Panc1 (cell line): ENCODE data around the gene SLCO4A1. TPM values are rescaled to one million over a fixed set of nuclear protein-coding genes. Genes with fewer than 3 reads are reported as not detected.
A peak's percentile ranks its signal among the peaks of the same experiment; 100 is the strongest.

Source experiments
- ATAC-seq: fragments of 200-7000 bp; cut with Tn5 transposase; 2 replicates; pipeline ENCODE4 v1.9.1; 2020; ENCODE audit warnings: mild to moderate bottlenecking, moderate library complexity
- BruUV-seq: library from RNA; stranded (reverse); fragments of 400-500 nt; replicated peaks from 2 replicates; lab custom pipeline; 2021; lab: Mats Ljungman, UMichigan
- CTCF ChIA-PET: fragments of 300-600 bp; sonication (Branson Sonifier 250); formaldehyde crosslinking; loops from one replicate; lab custom pipeline; 2022; ENCODE audit warnings: antibody characterized with exemption; lab: Charles Lee
- POLR2A ChIA-PET: fragments of 300-600 bp; sonication (Branson Sonifier 250); formaldehyde crosslinking; loops from one replicate; lab custom pipeline; 2022; ENCODE audit warnings: antibody characterized with exemption; lab: Charles Lee
- DNase-seq: peaks from one replicate; pipeline ENCODE4 v3.0.0-alpha.2; 2010; ENCODE audit warnings: low read depth, low spot score
- H3K27ac ChIP-seq: 2 replicates; pipeline ENCODE4 v1.5.1; 2011; ENCODE audit warnings: mild to moderate bottlenecking, low read length, inconsistent platforms
- H3K27me3 ChIP-seq: fragments of 200-500 bp; sonication (Bioruptor generic); 2 replicates; pipeline ENCODE4 v1.6.0; 2014; ENCODE audit warnings: low read length, inconsistent platforms; ENCODE audit not compliant: control insufficient read depth, insufficient read depth
- H3K36me3 ChIP-seq: fragments of 200-500 bp; sonication (Bioruptor generic); 2 replicates; pipeline ENCODE4 v1.5.1; 2014; ENCODE audit warnings: inconsistent platforms, mild to moderate bottlenecking, low read length, moderate library complexity; ENCODE audit not compliant: control insufficient read depth, insufficient read depth
- H3K4me1 ChIP-seq: 2 replicates; pipeline ENCODE4 v1.5.1; 2011; ENCODE audit warnings: inconsistent platforms, mild to moderate bottlenecking, low read length, moderate library complexity; ENCODE audit not compliant: control insufficient read depth, insufficient read depth
- H3K4me3 ChIP-seq, 2 experiments: 2 replicates each; pipeline ENCODE4 v1.5.1; 2011 to 2012; ENCODE audit warnings: low read depth in 2 of 2, low read length in 2 of 2, mild to moderate bottlenecking in 2 of 2, inconsistent platforms in 1 of 2, moderate library complexity in 1 of 2
- H3K9me3 ChIP-seq: fragments of 200-500 bp; sonication (Bioruptor generic); 2 replicates; pipeline ENCODE4 v1.5.1; 2014; ENCODE audit warnings: low read depth, mild to moderate bottlenecking, inconsistent platforms, low read length, moderate library complexity; ENCODE audit not compliant: control insufficient read depth, insufficient read depth
- CTCF ChIP-seq: fragments of 450-650 bp; IDR thresholded peaks from 2 replicates; pipeline ENCODE4 v1.5.1; 2017; ENCODE audit warnings: mild to moderate bottlenecking
- POLR2AphosphoS5 ChIP-seq: IDR thresholded peaks from 2 replicates; pipeline ENCODE4 v1.6.1; 2012; ENCODE audit warnings: mild to moderate bottlenecking, low read depth, low read length, moderate library complexity
- REST ChIP-seq, 2 experiments: IDR thresholded peaks; 2 replicates each; pipeline ENCODE4 v1.6.1; 2011 to 2012; ENCODE audit warnings: low read depth in 2 of 2, control low read depth in 1 of 2, low read length in 1 of 2, mild to moderate bottlenecking in 1 of 2, moderate library complexity in 1 of 2; ENCODE audit not compliant: insufficient read depth in 1 of 2
- SIN3A ChIP-seq: IDR thresholded peaks from 2 replicates; pipeline ENCODE4 v1.6.1; 2012; ENCODE audit warnings: low read depth, mild to moderate bottlenecking, low read length, moderate library complexity, borderline replicate concordance; ENCODE audit not compliant: insufficient read depth
- TCF7L2 ChIP-seq: IDR thresholded peaks from 2 replicates; pipeline ENCODE4 v1.6.1; 2011; ENCODE audit warnings: mild to moderate bottlenecking, low read depth, low read length, inconsistent platforms
- in situ Hi-C: cut with HindIII; loops from 2 replicates; pipeline ENCODE4 v1.10.0; 2016; ENCODE audit warnings: low sequenced_read_pairs, low pct_unique_long_range_greater_than_20kb
- intact Hi-C: fragments of 100-400 bp; cut with micrococcal nuclease; formaldehyde crosslinking; loops from one replicate; pipeline ENCODE4 v1.10.0; 2022; ENCODE audit not compliant: unreplicated experiment
- total RNA-seq: library from RNA; stranded (reverse); gene quantifications from one replicate; pipeline ENCODE4 v1.2.1, GENCODE V29; 2021; ENCODE audit not compliant: unreplicated experiment

The SLCO4A1 gene
- total RNA-seq, 1 experiment from 2014 or later = 167 TPM

- POLR2A ChIA-PET = interaction anchor here (0.6 kb wide), 2 partner anchors 15 to 28 kb away, joined by 5 to 6 read pairs; no protein-coding TSS in a partner anchor
Observed at GRCh38 chr20:62703853-62704228, 61.5 kb downstream of the SLCO4A1 start.

More at GRCh38 chr20:62703853-62704228, 61.5 kb downstream of the SLCO4A1 start:
- Histone ChIP-seq H3K4me3 (peak overlapping the region in 1 of 2 experiments; percentile 24; a peak in 1 of 4 replicates), H3K27me3 (no peaks in the 10 kb centered on the region), H3K27ac (peak overlapping the region; percentile 91), H3K36me3 (no peaks in the 10 kb centered on the region), H3K4me1 (peaks cover 70% of the 10 kb centered on the region), H3K9me3 (no peaks in the 10 kb centered on the region)
- BruUV-seq = no TSS peak
- TF ChIP-seq SIN3A (no peak), CTCF (no peak), TCF7L2 (no peak), POLR2AphosphoS5 (no peak), REST (IDR thresholded peaks at IDR 0.05; ENCODE audit: insufficient read depth in 1 of 2, low read depth in 2 of 2, low read length in 1 of 2) (no peak)
- intact Hi-C loops (loop anchor here (5.0 kb wide), 1 partner anchor 37 kb away; no protein-coding TSS in a partner anchor), in situ Hi-C loops (no loop called here)
- ATAC-seq (peak; percentile 28), DNase-seq (peak; percentile 70)
- CTCF ChIA-PET = interaction anchor here (0.9 to 2.2 kb wide), 2 partner anchors 86 to 90 kb away, joined by 4 to 13 read pairs; no protein-coding TSS in a partner anchor
